Fibroblast of villous mesenchyme (primary cell): Measurements from ENCODE around the gene P2RY8. TPM values are rescaled to one million over a fixed set of nuclear protein-coding genes. Genes with fewer than 3 reads are reported as not detected.
"Not testable (repeated sequence)": the region's sequence is repeated elsewhere in the genome, so short reads cannot be mapped to it uniquely, and the experiment has no call there.

Experiments used
- DNase-seq: peaks from one replicate; pipeline ENCODE4 v3.0.0-alpha.2; 2010; ENCODE audit warnings: low read depth
- H3K4me3 ChIP-seq: 2 replicates; pipeline ENCODE4 v1.5.1; 2011; ENCODE audit warnings: low read depth, mild to moderate bottlenecking, low read length
- total RNA-seq: library from RNA; depleted of rRNA; stranded (reverse); fragments of >200 nt; gene quantifications from 2 replicates; pipeline ENCODE4 v1.2.3, GENCODE V29; 2012
- TF ChIP-seq, protein P1 (sequence below): IDR thresholded peaks from 2 replicates; pipeline ENCODE4 v1.5.1; 2012; ENCODE audit warnings: low read depth, mild to moderate bottlenecking, low read length; ENCODE audit not compliant: insufficient read depth

P2RY8 gene
- total RNA-seq, 1 donor, result not detected

DNA sequence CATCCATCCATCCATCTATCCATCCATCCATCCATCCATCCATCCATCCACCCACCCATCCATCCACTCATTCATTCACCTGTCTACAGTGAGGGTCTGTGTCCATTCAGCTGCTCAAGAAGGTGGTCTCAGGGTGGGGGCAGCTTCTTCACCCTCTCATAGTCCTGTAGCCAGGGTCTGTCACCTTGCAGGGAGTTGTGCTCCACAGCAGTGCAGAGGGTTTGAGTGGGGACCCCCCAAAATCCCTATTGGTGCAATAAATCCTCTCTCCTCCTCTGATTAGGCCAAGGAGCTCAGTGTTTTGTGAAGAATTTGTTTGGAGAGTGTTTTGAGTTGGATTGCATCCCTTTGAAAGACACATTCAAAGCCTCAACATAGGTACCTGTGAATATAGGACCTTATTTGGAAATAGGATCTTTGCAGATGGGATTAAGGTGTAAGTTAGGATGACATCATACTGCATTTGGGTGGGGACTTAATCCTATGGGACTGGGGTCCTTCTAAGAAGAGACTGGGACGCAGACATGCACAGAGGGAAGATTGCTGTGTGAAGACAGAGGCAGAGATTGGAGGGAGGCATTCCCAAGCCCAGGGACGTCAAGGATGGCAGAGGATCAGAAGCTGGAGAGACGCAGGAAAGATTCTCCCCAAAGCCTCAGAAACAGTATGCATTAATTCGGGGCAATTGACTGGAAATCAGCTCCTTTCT is 12.0 kb downstream of the P2RY8 start:
- TF ChIP-seq, protein P1, sequence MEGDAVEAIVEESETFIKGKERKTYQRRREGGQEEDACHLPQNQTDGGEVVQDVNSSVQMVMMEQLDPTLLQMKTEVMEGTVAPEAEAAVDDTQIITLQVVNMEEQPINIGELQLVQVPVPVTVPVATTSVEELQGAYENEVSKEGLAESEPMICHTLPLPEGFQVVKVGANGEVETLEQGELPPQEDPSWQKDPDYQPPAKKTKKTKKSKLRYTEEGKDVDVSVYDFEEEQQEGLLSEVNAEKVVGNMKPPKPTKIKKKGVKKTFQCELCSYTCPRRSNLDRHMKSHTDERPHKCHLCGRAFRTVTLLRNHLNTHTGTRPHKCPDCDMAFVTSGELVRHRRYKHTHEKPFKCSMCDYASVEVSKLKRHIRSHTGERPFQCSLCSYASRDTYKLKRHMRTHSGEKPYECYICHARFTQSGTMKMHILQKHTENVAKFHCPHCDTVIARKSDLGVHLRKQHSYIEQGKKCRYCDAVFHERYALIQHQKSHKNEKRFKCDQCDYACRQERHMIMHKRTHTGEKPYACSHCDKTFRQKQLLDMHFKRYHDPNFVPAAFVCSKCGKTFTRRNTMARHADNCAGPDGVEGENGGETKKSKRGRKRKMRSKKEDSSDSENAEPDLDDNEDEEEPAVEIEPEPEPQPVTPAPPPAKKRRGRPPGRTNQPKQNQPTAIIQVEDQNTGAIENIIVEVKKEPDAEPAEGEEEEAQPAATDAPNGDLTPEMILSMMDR, result no peak
- no peak for DNase-seq
- no peak overlapping the region for H3K4me3 ChIP-seq

DNA sequence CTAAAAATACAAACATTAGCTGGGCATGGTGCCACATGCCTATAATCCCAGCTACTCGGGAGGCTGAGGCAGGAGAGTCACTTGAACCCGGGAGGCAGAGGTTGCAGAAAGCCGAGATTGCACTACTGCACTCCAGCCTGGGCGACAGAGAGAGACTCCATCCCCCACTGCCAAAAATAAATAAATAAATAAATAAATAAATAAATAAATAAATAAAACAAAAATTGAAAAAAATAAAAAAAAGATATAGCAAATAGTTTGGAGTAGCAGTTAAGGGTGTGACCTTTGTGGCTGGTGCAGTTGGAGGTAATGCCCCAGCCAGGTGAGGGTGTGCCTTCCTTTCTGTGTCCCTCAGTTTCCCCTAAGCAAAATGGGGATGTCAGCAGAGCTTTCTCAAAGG is 14.1 kb downstream of the P2RY8 start:
- not testable (repeated sequence) for DNase-seq, H3K4me3 ChIP-seq

DNA sequence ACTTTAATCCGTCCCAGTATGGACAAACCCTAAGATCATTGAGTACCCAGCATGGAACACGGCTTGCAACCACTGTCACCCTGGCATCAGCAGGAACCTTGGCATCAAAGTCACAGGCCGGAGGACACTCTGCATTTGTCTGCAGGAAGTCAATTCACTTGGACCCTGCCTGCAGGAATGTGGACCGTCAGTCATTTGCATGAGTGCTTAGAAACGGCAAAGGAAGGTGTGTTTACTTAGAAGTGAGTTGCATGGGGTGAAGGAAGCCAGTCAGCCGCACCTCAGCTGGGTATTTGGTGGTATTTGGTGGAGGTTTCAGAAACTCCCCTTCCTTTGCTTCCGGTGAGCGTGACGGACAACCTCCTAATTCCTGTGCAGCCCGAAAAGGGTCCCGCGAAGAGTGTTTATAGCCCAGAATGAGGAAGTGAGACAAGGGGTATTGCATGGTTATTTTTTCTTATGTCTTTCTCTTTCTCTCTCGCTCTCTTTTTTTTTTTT is 15.5 kb downstream of the P2RY8 start:
- TF ChIP-seq, protein P1, result no peak
- H3K4me3 ChIP-seq, result no peak overlapping the region
- no peak for DNase-seq

DNA sequence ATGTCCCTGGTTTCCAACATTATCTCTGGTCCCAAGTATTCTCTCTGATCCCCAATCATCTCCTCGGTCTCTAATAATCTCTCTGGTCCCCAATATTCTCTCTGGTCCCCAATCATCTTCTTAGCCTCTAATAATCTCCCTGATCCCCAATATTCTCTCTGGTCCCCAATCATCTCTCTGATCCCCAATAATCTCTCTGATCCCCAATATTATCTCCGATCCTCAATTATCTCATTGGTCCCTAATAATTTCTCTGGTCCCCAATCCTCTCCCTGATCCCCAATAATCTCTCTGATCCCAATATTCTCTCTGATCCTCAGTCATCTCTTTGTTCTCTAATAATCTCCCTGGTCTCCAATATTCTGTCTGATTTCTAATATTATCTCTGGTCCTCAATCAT is 16.6 kb downstream of the P2RY8 start:
- no peak overlapping the region for H3K4me3 ChIP-seq
- TF ChIP-seq, protein P1, result no peak
- no peak for DNase-seq

DNA sequence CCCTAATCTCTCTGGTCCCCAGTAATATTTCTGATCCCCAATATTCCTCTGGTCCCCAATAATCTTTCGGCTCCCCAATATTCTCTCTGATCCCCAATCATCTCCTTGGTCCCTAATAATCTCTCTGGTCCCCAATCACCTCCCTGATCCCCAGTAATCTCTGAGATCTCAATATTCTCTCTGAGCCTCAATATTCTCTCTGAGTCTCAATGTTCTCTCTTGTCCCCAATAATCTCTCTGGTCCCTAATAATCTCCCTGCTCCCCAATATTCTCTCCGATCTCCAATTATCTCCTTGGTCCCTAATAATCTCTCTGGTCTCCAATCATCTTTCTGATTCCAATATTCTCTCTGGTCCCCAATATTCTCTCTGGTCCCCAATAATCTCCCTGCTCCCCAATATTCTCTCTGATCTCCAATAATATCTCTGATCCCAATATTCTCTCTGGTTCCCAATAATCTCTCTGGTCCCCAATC is 17.9 kb downstream of the P2RY8 start:
- H3K4me3 ChIP-seq, result no peak overlapping the region
- TF ChIP-seq, protein P1, result no peak
- DNase-seq, result no peak

DNA sequence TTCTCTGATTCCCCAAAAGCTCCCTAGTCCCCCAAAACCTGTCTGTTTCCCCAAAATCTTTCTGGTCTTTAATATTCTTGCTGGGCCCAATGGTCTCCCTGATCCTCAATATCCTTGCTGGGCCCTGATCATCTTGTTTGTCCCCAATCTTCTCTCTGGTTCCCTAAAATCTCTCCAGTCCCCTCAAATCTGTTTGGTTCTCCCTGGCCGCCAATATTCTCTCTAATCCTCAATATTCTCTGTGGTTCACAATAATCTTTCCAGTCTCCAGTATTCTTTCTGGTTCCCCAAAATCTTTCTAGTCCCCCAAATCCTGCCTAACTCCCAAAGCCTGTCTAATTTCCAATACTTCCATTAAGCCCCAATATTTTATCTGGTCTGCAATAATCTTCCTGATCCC is 18.5 kb downstream of the P2RY8 start:
- TF ChIP-seq, protein P1, result no peak

DNA sequence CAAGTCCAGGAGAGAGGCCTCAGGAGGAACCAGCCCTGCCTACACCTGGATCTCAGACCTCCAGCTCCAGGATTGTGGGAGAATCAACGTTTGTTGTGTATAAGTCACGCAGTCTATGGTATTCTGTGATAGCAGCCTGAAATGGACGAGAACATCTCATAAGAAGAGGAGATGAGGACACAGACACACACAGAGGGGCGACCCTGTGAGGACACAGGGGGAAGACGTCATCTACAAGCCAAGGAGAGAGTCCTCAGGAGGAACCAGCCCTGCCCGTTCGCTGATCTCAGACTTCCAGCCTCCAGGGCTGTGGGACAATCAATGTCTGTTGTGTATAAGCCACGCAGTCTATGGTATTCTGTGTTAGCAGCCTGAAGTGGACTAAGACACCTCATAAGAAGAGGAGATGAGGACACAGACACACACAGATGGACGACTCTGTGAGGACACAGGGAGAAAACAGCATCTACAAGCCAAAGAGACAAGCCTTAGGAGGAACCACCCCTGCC is 20.3 kb downstream of the P2RY8 start:
- no peak for DNase-seq
- H3K4me3 ChIP-seq, result no peak overlapping the region
- TF ChIP-seq, protein P1, result no peak

More for the DNA sequence above, 18.5 kb downstream of the P2RY8 start:
- no peak overlapping the region for H3K4me3 ChIP-seq
- no peak for DNase-seq
